ENCODE data around the gene NKX3-2.

NKX3-2 gene

GRCh38 chr4:13544606-13545393 is 492 bp upstream of the NKX3-2 start:
- DNase-seq: peak; percentile 74 to 81

GRCh38 chr4:13543032-13543838 is 1.1 kb downstream of the NKX3-2 start:
- DNase-seq: no peak

GRCh38 chr4:13542577-13543031 is 1.7 kb downstream of the NKX3-2 start:
- DNase-seq: no peak

- no peak for DNase-seq
These were observed 2.4 kb downstream of the NKX3-2 start for GRCh38 chr4:13541720-13542576.

- no peak for DNase-seq
These were observed 3.1 kb downstream of the NKX3-2 start for GRCh38 chr4:13541176-13541604.

GRCh38 chr4:13540446-13541175 is 3.7 kb downstream of the NKX3-2 start:
- no peak for DNase-seq

GRCh38 chr4:13539619-13540445 is 4.5 kb downstream of the NKX3-2 start:
- DNase-seq: no peak

GRCh38 chr4:13539047-13539618 is 5.2 kb downstream of the NKX3-2 start:
- no peak for DNase-seq

- DNase-seq: no peak
These were observed 5.8 kb downstream of the NKX3-2 start for GRCh38 chr4:13538427-13538973.

- no peak for DNase-seq
These were observed 6.5 kb downstream of the NKX3-2 start for GRCh38 chr4:13537832-13538177.

- no peak for DNase-seq
These were observed 7.1 kb downstream of the NKX3-2 start for GRCh38 chr4:13537011-13537831.

- no peak for DNase-seq
These were observed 7.7 kb downstream of the NKX3-2 start for GRCh38 chr4:13536607-13537006.

GRCh38 chr4:13535708-13536361 is 8.5 kb downstream of the NKX3-2 start:
- no peak for DNase-seq

GRCh38 chr4:13535118-13535517 is 9.2 kb downstream of the NKX3-2 start:
- no peak for DNase-seq

- DNase-seq: no peak
These were observed 9.8 kb downstream of the NKX3-2 start for GRCh38 chr4:13534344-13535063.

GRCh38 chr4:13533670-13534343 is 10.5 kb downstream of the NKX3-2 start:
- DNase-seq: no peak

GRCh38 chr4:13531625-13531998 is 12.7 kb downstream of the NKX3-2 start:
- DNase-seq: no peak
